Ammon's horn (tissue), 1 donor: ENCODE results near the gene TPSG1.
"Not testable (repeated sequence)": the region's sequence is repeated elsewhere in the genome, so short reads cannot be mapped to it uniquely, and the experiment has no call there.

Source experiments
- DNase-seq: peaks from one replicate; pipeline ENCODE4 v3.0.0-alpha.2; 2016; ENCODE audit warnings: low spot score

TPSG1 gene

DNA sequence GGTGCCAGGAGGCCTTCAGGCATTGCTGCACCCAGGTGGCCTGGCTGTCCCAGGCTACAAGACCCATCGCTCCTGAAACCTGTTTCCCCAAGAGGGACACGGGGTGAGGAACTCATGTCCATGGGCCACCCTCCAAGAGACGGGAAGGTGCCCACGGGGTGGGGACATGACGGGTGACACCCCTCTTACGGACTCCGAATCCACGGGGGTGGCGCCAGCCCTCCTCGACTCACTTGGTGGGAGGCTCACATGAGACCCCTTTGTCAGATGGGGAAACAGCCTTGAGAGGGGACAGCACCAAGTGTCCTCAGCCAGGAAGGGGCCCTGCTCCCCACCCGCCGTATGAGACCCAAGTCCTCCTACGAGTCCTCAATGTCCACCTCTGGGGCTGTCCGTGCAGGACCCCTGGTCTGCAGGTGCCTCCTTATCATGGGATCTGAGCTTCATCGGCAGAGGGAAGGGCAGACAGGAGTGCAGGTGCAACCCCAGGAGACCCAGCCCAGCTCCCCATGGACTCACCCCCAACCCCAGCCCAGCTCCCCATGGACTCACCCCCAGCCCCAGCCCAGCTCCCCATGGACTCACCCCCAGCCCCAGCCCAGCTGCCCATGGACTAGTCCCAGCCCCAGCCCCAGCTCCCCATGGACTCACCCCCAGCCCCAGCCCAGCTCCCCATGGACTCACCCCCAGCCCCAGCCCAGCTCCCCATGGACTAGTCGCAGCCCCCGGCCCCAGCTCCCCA lies 5.6 kb upstream of the TPSG1 start:
- not testable (repeated sequence) for DNase-seq

DNA sequence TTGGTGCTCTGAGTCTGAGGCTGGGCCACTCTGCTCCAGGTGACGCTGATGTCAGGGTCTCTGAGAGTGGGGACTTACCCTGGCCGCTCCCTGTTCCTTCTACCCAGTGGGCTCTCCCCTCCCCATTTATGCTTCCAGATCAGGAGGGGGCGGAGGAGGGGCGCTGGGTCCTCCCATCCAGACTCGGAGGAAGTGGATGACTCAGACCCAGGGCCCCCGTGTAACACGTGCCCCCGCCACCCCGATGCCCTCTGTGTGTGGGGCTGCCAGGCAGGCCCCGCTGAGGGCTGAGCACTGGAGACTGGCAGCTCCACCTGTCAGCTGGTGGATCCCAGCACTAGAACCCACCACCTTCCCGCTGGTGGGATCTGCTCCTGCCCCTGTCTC lies 5.0 kb upstream of the TPSG1 start, which contains the start of gene TPSB2:
TPSB2 (minus strand) TSS at position 101 of the 387 bp plus-strand sequence. CDS start 233 bp downstream, outside the sequence.
- not testable (repeated sequence) for DNase-seq

DNA sequence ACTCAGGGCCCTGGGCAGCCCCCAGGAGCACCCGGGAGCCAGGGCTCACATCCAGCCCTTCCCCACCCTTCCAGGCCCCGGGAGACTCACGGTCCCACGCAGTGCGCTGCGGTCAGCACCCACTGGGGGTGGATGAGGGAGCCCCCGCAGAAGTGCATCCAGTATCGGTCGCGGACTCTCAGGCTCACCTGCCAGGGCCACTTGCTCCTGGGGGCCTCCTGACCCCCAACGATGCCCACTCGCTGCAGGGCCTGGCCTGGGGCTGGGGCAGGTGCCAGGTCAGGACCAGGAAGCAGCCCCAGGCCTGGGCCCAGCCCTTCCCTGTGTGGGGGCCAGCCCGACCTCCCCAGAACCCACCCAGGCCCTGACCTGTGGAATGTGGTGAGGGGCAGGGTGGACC lies 4.4 kb upstream of the TPSG1 start:
- DNase-seq, result not testable (repeated sequence)

GRCh38 chr16:1228227-1228626 lies 3.2 kb upstream of the TPSG1 start:
- not testable (repeated sequence) for DNase-seq

DNA sequence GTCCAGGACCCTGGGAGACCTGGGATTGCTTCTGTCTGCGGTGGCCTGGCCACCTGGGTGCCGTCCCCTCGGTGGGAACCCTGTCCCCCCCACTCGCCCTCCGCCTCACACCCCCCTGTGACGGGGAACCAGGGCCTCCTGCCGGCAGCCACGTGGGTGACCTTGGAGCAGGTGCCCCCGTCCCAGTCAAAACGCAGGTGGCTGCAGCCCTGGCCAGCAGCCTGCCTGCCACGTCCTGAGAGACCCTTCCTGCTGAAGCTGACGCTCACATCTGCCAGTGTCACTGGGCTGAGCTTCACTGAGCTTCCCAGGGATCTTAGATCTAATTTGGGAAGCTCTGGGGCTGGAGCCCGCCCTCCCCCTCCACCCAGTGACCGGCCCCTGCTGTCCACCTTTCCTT lies 1.6 kb upstream of the TPSG1 start:
- DNase-seq, result not testable (repeated sequence)

DNA sequence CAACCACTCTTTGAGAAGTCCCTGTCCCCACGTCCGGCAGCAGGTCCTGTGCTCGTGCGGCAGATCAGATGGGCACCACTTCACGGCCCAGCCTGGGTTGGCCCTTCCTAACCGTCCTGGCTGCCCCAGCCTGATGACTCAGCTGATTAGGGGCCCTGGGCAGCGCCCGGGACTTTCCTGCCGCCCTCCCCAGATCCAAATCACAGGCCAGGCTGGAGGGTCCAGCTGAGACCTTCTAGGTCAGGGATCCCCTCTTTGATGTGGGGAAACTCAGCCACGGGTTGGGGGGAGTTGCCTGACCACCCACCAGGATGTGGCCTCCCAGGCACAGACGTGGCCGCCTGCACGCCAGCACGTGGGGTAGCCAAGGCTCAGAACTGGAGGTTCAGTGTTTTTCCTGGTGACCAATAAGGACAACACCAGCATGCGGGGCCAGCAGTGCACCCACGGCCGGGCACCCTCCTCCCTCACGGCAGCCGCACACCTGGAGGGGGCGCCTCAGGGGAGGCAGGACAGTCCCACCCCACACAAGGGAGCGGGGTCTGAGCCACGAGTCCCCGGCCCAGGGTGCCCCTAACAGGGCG lies 752 bp upstream of the TPSG1 start:
- not testable (repeated sequence) for DNase-seq

DNA sequence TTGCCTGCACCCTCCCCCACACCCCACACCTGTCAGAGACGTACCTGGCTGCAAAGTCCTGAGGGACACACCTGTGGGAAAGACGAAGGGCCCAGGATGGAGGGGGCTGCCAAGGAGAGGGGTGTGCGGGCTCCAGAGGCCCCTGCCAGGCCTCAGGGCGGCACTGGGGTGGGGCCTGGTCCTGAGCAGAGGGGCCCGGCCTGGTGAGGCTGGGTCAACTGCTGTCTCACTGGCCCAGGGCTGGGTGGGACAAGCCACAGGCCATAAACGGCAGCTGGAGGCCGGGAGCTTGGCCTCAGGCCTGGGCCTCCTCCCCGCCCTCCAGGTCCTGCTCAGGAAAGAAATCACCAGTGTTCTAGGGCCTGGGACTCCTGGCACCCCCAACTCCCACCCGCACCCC lies 510 bp downstream of the TPSG1 start:
- no peak for DNase-seq

DNA sequence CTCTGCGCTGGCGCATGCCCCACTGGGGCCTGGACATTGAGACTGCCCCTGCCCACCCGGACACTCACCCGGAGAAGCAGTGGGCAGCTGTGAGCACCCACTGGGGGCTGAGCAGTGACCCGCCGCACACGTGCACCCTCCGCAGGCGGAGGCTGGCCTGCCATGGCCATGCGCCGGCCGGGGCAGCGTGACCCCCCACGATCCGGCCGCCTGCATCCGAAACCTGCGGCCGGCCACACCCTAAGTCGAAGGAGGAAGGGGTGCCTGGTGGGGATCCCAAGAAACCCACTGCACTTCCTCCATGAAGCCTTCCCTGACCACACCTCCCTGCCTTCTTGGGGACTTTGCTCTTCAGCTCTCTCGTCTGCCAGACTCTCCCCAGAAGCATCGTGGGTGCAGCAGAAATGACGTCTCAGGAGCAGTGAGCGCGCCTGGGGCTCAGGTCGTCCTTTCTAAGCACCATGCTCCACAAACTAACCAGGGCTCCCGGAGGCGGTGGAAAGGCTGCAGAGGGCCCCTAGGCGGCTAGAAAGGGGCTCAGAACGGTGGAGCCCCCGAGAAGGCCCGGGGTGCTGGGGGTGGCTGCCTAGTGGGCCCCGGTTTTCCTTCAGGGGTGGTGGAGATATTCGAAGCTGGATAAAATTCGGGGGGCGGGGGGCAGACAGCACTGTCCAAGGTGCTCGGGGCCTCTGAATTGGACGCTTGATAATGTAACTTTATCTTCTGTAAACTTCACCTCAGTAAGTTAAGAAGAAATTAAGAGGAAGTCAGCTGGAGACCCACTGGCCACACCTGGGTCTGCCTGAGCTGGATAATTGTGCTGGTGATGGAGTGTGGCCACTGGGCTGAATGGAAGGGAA lies 1.5 kb downstream of the TPSG1 start:
- DNase-seq, result no peak

DNA sequence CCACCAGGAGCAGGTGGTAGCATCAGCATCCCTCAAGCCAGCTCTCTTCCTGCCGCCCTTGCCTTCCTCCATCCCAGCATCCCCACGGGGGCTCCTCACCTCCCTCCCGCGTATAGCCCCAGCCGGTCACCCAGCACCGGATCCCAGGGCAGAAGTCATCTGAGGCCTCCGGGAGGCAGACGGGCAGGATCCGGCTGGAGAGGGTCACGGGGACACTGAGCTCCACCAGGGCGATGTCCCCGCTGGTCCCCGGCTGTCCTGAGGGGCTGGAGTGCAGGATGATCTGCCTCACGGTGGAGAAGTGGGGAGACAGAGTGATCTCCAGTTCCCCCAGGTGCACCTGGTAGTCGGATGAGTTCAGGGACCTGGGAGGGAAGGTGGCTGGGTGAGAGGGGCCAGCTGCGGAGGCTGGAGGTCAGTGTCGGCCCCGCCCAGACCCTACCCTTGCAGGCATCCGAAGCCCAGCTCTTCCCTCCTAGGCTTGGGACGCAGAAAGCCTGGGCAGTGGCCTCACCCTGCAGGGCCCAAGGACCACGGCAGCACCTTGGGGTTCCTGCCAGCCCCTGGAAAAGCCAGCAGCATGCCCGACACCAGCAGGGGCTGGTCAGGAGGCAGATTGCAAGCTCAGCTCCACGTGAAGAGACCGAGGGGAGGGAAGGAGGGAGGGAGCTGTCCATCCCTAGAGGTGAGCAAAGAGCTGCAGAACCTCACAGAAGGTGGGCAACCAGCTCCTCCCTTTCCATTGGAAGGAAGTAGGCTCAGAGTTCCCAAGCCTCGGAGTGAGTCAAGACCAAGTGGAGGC lies 2.3 kb downstream of the TPSG1 start:
- DNase-seq, result no peak

DNA sequence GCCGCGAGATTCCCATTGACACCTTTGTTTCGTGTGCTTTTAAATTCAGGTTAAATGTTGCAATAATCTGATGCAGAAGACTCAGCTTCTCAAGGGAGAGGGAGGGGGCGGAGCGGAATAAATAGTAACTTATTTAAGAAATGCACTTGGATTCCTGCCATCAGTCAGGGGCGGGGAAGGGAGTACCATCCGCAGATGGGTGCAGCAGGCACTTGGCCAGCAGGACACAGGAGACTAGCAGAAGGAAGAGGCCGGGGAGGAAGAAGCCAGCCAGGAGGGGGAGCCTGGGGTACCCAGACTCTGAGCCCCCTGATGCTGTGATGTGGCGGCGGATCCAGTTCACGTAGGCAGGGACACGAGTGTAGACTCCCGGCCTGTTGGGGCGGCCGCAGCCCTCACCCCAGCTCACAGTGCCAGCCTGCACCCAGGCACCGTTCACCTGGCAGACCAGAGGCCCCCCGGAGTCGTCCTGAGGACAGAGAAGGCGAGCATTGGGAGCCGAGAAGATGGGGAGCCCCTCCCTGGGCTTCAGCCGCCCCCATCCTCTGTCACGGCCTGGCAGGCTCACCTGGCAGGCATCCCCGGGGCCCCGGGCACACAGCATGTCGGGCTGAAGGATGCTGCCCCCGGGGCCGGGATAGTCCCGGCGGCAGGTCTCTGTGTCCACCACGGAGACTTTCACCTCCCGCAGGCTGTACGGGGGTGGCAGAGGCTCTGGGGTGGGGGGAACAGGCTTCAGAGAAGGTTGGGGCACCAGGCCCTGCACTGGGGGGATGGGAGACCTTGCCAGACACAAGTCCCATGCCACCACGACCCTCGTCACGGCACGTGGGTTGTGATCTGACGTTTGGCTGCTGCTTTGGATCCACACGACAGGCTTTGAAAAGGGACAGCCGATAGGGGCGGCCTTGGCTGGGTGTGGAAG lies 3.2 kb downstream of the TPSG1 start:
- peak; percentile 30 for DNase-seq

GRCh38 chr16:1220841-1221627 lies 4.0 kb downstream of the TPSG1 start:
- DNase-seq, result no peak

DNA sequence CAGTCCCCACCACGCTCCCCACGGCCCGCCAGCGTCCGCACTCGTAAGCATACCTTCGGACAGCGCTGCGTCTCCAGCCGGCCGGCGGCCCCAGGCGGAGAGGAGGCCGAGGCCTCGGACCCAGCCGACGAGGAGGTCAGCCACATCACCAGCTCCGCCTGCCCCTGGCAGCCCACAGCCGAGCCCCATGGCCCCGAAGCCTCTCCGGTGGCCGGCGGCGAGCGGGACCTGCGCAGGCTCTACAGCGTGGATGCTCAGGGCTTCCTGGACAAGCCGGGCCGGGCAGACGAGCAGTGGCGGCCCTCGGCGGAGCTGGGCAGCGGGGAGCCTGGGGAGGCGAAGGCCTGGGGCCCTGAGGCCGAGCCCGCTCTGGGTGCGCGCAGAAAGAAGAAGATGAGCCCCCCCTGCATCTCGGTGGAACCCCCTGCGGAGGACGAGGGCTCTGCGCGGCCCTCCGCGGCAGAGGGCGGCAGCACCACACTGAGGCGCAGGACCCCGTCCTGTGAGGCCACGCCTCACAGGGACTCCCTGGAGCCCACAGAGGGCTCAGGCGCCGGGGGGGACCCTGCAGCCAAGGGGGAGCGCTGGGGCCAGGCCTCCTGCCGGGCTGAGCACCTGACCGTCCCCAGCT lies 4.9 kb downstream of the TPSG1 start:
- DNase-seq, result no peak

DNA sequence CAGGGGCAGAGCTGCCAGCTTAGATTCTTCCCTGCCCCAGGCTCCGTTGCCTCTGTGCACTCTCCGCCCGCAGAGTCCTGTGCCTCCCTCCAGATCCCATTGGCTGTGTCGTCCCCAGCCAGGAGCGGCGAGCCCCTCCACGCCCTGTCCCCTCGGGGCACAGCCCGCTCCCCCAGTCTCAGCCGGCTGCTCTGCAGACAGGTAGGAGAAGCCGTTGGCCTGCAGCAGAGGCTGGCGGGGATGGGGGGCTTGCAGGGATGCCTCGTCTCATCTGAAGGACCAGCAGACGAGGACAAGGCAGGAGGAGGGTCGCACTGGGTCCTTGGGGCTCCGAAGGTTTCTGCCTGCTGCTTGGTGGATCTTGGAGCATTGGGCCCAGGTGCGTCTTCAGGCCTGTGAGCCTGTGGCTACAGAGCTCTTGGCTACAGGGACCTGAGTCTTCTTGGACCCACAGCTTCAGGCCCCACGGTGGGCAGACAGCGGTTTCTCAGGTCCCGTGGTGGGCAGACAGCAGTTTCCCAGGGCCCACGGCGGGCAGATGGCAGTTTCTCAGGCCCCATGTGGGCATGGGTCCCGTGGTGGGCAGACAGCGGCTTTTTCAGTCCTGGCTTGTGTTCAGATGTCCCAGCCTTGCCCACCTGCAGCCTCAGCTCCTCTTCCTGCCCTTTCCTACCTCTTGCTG lies 6.0 kb downstream of the TPSG1 start:
- DNase-seq, result no peak

GRCh38 chr16:1218061-1218929 lies 6.8 kb downstream of the TPSG1 start:
- DNase-seq, result no peak

DNA sequence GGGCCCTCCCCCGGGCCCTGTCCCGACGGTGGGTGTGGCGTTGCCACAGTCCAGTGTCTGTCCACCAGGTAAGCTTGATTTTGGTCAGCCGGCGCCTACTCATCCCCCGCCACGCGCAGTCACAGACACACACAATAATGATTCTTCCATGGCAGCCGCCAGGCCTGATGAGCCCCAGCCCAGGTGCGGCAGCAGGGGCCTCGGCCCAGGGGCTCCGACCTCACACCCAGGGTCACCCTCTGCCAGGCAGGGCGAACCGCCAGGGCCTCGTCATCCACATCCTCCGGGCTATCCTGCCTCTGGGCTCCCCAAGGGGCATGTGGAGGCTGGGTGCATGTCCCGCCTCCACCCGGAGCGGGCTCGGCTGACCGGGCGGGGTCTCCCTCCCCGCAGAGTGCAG lies 7.5 kb downstream of the TPSG1 start:
- no peak for DNase-seq

GRCh38 chr16:1216681-1217400 lies 8.2 kb downstream of the TPSG1 start:
- no peak for DNase-seq

- no peak for DNase-seq
Observed at GRCh38 chr16:1216296-1216619, 8.8 kb downstream of the TPSG1 start.
